CD4-positive, alpha-beta T cell treated with Interleukin-4 for 1 hour (primary cell): ENCODE data around the gene ABCF3.

Source experiments
- DNase-seq, 2 donors: peaks; one replicate each; pipeline ENCODE4 v3.0.0-alpha.2; 2020 to 2022

Gene ABCF3

DNA sequence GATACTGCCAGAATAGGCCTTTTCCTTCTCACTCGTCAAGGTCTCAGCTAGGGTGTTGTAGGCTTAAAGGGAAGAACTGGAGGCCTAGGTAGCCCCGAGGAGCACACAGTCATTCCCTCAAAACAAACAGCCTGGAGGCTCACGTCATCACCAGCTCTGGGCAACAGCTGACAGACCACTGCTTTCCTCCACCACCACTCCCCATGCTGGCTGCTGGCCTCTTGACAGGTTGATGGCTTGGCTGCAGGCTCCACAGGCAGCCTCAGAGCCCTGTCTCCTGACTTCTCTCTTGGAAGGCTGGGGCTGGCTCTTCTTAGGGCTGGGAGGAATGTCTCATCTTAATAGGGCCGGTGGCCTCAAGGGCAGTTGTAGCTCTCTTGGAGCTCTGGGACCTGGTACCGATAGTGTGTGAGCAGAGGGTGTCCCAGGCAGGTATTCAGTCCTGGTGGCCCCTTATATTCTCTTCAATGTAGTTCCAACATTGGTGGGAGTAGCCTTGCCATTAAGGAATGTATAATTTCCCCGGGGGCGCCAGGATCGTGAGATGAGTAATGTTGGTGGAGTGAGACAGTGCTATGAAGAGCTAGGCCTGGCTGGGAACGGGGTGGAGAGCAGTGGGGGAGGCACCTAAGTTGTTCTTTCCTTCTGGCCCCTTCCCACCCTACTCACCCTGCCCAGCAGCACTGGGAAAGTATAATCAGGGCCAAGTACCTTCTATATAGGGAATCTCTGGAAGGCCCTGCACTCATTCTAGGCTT is 17.5 kb upstream of the ABCF3 start:
- no peak for DNase-seq

DNA sequence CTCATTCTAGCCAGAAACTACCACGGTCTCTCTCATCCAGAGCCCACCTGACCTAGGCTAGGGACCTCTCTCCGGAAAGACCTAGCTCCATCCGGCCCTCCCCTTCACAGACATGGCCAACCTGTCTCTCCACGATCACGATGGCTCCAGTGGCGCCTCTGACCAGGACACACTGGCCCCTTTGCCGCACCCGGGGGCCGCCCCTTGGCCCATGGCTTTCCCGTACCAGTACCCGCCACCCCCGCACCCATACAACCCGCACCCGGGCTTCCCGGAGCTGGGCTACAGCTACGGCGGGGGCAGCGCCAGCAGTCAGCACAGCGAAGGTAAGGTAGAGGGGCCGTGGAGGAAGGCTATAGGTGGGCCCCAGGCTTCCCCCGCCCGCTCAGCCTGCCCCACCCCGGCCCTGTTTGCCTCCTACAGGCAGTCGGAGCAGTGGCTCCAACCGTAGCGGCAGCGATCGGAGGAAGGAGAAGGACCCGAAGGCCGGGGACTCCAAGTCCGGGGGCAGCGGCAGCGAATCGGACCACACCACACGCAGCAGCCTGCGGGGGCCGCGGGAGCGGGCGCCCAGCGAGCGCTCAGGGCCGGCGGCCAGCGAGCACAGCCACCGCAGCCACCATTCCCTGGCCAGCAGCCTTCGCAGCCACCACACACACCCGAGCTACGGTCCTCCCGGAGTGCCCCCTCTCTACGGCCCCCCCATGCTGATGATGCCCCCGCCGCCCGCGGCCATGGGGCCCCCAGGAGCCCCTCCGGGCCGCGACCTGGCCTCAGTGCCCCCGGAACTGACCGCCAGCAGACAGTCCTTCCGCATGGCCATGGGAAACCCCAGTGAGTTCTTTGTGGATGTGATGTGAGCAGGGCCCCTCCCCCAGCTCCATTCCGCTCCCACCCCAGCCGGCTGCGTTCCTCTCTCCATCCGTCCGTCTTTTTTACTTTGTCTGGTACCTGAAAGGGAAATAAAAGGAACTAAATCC is 15.8 kb upstream of the ABCF3 start:
- no peak for DNase-seq

DNA sequence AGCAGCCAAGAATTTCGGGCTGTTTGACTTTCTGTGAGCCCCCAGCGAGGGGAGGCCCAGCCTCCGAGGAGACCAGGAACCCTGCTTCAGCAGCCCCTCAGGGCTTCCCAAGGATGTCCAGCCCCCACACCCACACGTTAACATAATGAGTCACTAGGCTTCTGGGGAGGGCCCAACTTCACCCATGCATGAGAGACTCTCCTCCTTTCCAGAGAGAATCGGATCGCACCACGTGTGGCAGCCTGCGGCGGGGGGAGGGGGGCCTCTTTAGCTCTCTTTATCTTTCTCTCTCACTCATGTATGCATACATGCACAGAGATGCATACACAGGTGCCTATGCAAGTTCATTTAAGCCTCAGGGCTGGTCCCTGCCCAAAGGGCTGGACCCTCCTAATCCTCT is 14.4 kb upstream of the ABCF3 start:
- no peak for DNase-seq

DNA sequence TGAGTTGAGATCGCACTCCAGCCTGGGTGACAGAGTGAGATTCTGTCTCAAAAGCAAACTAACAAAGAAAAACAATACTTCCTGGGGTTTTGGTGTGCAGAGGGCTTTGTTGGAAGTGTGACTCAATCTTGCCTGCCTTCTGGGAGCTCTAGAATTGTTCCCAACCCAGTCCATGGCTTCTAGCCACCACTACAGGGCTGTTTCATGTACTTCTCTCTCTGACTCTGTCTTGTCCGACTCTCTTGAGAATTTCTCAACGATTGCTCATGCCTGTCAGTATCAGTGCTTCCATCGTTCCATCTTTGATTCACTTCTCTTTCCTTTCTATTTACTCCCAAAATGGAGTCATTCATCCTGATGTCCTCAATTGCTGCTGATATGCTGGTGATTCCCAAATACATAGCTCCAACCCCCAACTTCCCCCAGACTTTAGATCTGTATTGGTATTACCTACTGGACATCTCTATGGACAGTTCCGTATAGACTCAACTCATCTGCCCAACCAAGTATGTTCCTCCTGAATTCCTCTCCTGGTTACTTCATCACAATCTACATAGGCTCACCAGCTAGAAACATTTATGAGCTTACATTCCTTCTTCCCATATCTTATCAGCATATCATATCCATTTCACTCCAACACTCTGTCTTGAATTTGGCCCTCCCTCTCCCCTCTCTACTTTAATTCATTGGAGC is 13.2 kb upstream of the ABCF3 start:
- DNase-seq, result no peak

DNA sequence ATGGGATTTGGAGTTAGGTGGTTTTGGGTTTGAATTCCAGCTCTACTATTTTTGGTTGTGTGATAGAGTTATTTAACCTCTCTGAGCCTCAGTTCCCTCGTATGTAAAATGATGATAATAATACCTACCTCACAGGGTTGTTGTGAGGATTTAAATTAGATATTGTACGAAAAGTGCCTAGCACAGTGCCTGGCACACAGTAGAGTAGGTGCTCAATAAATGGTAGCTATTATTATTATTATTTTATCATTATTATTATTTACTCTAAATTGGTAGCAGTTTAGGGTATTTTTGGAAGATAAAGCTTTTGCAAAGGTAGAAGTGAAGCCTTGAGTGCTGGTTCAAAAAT is 12.7 kb upstream of the ABCF3 start:
- DNase-seq, result no peak

DNA sequence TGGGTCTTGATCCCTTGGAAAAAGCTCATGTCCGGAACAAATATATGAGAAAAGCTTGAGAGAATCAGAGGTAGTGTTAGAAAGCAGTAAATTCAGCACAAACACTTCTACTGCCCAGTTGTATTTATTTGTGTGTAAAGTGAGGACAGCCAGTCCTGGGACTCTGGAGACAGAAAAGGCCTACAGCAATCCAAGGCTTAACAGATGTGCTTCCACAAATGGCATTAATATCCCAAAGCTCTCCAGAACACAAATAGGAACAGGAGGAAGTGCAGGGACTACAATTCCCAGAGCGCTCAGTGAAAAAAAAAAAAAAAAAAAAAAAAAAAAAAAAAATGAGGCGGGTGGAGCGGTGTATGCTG is 11.7 kb upstream of the ABCF3 start:
- no peak for DNase-seq

DNA sequence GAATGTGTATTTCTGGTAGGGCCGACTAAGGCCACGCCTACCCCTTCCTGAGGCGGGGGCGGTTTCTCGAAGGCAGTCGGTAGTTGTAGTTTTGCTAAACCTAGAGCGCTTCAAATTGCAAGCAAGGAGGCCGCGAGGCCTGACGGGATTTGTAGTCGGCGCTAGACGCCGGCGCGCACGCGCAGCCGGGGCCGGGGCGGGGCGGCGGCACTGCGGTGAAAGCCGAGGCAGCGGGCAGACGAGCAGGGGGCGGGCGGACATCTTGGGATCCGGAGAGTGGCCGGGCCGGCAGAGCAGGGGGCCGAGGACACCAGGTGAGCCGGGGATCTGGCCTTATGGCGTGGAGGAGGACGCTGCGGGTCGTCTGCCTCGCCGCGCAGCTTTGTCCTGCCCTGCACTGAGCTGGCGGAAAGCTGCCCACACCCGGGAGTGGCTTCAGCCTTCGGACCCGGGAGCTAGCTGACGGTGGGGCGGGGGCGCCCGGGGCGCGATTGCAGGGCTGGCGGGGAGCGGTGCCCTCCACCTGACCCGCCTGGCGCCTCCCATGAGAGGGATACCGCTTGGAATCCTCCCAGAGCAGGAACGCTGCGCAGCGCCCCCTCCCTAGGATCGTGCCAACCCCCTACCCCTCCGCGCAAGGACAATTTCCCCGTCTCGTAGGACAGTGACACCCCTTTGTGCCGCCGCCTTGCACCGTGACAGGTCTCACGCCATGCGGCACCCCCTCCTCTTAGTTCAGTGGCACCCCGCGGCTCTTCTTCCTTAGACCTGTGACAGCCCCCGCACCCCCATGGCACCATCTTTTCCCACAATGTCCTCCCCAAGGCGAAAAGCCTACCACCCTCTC is 11.1 kb upstream of the ABCF3 start, which contains the start of gene AP2M1:
AP2M1 (plus strand) TSS at position 210 of the 847 bp plus-strand sequence. CDS start 2,139 bp downstream, outside the sequence.
- DNase-seq, result peak; percentile 99

DNA sequence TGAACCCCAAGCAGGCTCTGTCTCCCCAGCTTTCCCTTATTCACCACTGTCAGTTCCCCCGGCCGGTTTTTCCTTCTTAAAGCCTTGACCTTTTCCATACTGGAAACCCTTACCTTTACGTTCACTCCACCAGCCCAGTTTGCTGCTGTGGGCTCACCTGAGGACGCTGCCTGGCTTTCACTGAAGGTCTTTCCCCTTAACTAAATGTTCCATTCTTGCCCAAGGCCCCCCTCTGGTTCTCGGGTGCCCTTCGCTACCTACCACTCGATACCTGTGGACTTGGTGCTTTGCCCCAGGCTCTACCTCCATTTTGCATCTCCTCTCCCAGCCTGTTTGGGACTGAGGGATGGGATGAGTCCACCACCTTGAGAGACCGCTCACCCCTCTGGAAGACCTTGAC is 10.5 kb upstream of the ABCF3 start:
- DNase-seq, result no peak

DNA sequence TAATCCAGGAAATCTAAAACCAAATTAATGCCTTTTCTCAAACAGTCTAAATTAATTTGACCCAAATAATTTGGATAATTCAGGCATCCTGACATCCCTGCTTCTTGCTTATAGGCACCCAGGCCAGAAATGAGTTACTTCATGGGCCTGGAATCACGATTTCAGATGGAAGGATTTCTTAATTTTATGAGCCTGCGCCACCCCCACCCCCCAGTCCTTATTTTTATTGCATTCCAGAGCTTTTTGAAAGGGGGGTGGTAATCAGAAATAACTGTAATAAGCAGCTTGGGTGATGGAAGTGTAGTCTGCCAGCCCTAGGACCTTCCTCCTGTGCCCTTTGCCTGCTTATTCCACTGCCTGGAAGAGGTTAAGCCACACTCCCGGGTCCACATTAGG is 10.0 kb upstream of the ABCF3 start:
- DNase-seq, result no peak

DNA sequence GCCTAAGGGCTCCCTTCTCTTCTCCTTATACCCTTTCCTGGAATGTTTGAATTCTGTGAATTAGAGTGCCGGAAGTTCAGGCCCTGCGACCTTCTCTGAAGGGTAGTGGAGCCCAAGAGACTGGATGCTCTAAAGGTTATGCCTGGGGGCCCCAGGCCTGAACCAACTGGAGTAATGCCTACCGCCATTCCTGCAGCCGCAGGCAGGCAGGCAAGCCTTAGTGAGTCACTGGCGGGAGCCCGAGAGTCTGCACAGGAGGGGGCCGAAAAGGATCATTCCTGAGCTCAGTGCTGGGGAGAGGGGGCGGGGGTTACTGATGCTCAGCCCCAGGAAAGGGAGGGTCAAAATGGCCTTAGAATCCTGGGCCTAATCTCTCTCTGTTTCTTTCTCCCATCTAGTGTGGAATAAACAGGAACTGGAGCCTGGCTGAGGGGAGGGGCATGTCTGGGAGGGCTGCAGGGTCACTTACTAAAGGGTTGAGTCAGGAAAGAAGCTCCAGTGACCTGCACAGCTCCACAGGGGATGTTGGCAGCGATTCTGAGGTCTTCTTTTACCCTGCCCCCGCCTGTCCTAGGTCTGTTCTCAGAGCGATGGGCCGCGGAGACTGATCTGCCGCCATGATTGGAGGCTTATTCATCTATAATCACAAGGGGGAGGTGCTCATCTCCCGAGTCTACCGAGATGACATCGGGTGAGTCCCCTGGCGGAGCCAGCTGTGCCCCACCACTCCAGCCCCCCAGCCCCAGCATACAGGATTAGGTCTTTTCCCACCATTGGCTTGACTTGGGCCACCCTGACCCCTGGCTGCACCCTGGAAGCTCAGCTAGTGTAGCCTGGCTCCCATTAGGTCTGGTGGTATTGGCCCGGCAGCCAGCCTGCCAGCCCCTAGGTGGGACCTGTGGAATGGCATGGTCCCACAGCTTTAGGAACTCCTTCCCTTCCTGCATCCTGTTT is 9.3 kb upstream of the ABCF3 start:
- peak in 1 of 2 donors; percentile 20 for DNase-seq

DNA sequence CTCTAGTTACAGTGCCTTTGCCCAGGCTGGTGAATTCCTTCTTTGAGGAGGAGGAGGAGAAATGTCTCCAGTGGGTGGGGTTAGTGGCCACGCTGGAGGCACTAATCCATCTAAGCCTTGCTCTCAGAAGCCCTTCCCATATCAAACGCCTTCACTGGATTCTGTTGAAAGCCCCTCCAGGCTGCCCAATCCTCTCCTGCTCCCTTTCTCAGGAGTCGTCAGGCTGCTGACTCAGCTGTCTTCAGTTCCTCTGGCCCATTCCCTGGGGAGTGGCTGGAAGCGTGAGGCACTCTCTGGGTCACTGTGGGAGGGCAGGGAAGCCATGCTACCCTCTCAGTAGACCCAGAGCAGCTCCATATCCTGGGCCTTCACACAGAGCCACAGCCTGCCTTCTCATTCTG is 8.7 kb upstream of the ABCF3 start:
- DNase-seq, result no peak

DNA sequence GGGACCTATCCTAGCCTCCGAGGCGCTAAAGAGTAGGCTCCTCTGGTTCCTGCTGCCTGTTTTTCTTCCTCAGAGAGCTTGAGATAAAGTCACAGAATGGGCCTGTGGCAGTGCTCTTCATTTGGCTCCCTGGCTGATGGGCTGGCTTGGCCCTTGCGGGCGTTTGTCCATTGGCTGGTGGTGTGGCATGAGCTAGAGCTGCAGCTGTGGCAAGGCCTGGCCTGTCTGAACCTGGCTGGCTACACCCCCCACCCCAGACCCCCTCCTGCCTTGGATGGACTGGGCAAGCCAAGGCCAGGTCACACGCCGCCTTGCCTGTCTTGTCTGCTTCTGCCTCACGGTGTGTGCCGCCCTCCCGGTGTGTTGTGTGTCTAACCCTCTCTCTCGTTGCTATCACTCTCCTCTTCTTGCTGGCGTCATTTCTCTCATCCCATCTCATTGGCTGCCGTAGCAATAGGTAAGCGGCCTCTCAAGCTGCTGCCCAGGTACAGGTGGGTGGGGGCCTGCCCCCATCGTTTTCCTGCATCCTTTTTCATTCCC is 8.2 kb upstream of the ABCF3 start:
- DNase-seq, result no peak

DNA sequence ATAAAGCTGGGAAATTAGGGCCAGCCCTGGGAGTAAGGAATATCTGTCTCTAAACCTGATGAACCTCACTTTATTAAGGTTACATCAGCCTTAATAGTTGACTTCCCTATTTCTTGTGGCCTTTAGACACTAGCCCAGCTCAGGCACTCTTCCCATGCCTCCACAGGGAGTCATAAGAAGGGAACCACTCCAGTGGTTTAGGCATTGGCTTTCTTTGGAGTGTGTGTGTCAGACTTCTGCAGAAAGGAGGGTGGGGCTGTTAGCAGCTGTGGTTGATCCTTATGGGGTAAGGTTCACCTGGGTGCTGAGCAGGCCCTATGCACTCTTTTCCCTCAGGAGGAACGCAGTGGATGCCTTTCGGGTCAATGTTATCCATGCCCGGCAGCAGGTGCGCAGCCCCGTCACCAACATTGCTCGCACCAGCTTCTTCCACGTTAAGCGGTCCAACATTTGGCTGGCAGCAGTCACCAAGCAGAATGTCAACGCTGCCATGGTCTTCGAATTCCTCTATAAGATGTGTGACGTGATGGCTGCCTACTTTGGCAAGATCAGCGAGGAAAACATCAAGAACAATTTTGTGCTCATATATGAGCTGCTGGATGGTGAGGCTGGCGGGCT is 7.4 kb upstream of the ABCF3 start:
- DNase-seq, result no peak

DNA sequence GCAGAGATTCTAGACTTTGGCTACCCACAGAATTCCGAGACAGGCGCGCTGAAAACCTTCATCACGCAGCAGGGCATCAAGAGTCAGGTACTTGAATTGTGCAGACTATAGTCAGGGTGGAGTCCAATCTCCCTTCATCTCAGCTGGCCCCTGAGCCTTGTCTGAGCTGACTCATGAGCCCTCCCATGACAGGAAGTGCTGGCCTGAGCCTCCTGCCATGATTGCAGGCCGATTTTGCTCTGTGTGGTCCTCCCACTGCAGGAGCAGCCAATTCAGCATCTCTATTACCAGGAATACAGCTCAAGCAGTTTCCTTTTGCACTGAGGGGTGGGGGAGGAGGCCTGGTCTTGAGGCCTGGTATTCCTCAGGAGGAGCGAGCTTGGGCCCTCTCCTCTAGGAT is 5.8 kb upstream of the ABCF3 start:
- DNase-seq, result no peak

DNA sequence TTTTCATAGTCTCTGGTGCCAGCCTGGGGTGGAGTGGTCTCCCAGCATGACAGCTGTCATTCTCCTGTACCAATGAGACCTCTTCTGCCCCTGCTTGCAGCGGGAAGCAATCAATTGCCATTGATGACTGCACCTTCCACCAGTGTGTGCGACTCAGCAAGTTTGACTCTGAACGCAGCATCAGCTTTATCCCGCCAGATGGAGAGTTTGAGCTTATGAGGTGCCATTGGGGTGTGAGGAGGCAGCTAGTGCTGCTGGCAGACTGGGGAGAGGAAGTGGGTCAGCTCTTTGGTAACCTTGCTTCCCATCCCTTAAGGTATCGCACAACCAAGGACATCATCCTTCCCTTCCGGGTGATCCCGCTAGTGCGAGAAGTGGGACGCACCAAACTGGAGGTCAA is 4.4 kb upstream of the ABCF3 start:
- no peak for DNase-seq

DNA sequence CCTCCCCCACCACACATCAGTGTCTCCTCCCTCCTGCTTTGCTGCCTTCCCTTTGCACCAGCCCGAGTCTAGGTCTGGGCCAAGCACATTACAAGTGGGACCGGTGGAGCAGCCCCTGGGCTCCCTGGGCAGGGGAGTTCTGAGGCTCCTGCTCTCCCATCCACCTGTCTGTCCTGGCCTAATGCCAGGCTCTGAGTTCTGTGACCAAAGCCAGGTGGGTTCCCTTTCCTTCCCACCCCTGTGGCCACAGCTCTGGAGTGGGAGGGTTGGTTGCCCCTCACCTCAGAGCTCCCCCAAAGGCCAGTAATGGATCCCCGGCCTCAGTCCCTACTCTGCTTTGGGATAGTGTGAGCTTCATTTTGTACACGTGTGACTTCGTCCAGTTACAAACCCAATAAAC is 2.3 kb upstream of the ABCF3 start:
- DNase-seq, result no peak

DNA sequence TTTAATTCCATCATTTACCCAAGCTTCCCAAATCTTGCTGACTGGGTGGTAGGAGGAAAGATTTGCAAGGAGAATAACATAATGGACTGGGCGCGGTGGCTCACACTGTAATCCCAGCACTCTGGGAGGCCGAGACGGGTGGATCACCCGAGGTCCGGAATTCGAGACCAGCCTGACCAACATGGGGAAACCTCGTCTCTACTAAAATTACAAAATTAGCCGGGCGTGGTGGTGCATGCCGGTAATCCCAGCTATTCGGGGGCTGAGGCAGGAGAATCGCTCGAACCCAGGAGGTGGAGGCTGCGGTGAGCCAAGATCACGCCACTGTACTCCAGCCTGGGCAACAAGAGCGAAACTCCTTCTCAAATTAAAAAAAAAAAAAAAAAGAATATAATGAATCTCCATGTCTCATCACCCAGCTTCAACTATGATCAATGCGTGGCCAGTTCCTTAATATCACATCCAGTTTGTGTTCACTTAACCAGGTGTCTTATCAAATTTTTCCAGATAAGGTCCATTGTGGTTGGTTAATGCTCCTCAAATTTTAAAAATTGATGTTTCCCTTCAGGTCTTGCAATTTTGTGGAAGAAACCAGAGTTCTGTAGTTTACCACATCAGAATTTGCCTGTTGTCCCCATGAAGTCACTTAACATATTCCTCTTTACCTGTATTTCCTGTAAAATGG is 1.3 kb upstream of the ABCF3 start:
- no peak for DNase-seq

DNA sequence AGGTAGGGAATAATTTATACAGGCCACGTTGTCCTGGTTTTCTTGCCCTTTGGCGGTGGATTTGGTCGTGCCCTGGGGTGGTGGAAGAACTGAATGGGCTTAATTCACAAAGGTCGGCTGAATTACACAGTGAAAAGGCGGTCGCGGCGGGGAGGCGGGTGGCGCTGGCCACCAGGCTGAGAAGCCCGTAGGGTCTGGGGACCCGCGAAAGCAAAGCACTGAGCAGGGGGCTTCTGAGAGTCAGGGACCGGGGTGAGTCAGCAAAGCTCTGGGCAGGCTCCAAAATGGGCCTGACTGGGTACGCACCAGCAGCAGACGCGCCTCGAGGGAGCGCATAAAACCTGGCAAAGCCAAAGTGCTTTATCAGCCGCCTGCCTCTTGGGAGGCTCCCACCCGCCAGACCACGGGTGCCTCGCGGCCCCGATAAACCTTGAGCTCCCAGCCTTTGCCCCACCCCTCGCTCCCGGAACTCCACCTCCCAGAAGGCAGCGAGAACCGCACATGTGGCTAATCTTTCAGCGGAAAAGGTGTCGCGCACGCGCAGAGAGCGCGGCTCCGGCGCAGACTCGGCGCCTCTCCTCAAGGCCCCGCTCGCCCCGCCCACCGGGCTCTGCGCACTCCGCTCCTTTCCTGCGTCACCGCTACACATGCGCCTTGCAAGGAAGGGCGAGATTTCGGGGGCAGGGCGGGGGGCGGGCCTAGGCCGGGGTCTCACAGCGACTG is 377 bp upstream of the ABCF3 start:
- DNase-seq, result peak; percentile 99 to 100

DNA sequence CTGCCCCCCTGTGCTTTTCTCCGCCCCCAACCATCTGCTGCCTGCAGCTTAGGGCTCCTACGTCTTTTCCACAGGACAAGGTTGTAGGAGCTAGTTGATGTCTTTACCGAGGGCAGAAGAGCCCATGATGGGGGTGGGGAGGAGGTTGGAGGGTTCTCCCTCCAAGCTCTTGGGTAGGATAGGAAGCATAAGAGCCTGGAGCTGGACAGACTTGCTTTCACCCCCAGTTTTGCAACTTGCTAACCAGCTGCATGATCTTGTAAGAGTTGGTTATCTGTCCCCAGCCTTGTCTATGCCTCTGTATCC is 856 bp downstream of the ABCF3 start:
- no peak for DNase-seq

DNA sequence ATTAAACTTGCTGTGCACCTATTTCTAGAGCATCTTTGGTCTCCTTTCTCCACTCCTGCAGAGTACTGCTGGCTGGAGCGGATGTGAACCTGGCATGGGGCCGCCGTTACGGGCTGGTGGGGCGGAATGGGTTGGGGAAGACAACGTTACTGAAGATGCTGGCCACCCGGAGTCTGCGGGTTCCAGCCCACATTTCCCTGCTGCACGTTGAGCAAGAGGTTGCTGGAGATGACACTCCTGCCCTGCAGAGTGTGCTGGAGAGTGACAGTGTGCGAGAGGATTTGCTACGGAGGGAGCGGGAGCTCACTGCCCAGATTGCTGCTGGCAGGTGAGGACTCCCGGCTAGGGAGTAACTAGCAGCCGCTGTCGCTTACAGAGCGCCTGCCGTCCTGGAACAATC is 2.1 kb downstream of the ABCF3 start:
- no peak for DNase-seq
